Endodermal cell (in vitro differentiated cells): ENCODE results near the gene IMPA2. TPM values are rescaled to one million over a fixed set of nuclear protein-coding genes. Genes with fewer than 3 reads are reported as not detected.

Source experiments
- DNase-seq: peaks from one replicate; pipeline ENCODE4 v3.0.0-alpha.2; 2017
- H3K27ac ChIP-seq: 2 replicates; pipeline ENCODE4 v1.5.1; 2013; ENCODE audit warnings: mild to moderate bottlenecking, low read depth, low read length, moderate library complexity
- H3K27me3 ChIP-seq: 2 replicates; pipeline ENCODE4 v1.6.1; 2013; ENCODE audit warnings: mild to moderate bottlenecking, low read length, moderate library complexity; ENCODE audit not compliant: insufficient read depth, control insufficient read depth, poor library complexity, severe bottlenecking
- H3K36me3 ChIP-seq: 2 replicates; pipeline ENCODE4 v1.7.0; 2013; ENCODE audit warnings: mild to moderate bottlenecking, low read length, moderate library complexity; ENCODE audit not compliant: control insufficient read depth, insufficient read depth
- H3K4me1 ChIP-seq: one replicate; pipeline ENCODE4 v1.7.0; 2013; ENCODE audit warnings: low read length; ENCODE audit not compliant: control insufficient read depth, insufficient read depth
- H3K4me3 ChIP-seq: 2 replicates; pipeline ENCODE4 v1.5.1; 2013; ENCODE audit warnings: mild to moderate bottlenecking, low read length, moderate library complexity
- H3K9ac ChIP-seq: 2 replicates; pipeline ENCODE4 v1.6.1; 2013; ENCODE audit warnings: mild to moderate bottlenecking, low read length, moderate library complexity; ENCODE audit not compliant: poor library complexity, severe bottlenecking; ENCODE audit errors: extremely low read depth
- H3K9me3 ChIP-seq: 2 replicates; pipeline ENCODE4 v1.6.1; 2013; ENCODE audit warnings: mild to moderate bottlenecking, low read length, moderate library complexity; ENCODE audit not compliant: control insufficient read depth
- H3K27ac Mint-ChIP-seq: 2 replicates; pipeline ENCODE4 v1.8.0; 2020; ENCODE audit warnings: mixed read lengths
- H3K27me3 Mint-ChIP-seq: 2 replicates; pipeline ENCODE4 v1.8.0; 2021; ENCODE audit warnings: mild to moderate bottlenecking, mixed read lengths; ENCODE audit not compliant: insufficient read depth
- H3K36me3 Mint-ChIP-seq: 2 replicates; pipeline ENCODE4 v1.8.0; 2020; ENCODE audit warnings: low read depth, mixed read lengths
- H3K4me1 Mint-ChIP-seq: 2 replicates; pipeline ENCODE4 v1.8.0; 2020; ENCODE audit warnings: mixed read lengths
- H3K4me3 Mint-ChIP-seq: 2 replicates; pipeline ENCODE4 v1.8.0; 2020; ENCODE audit warnings: mild to moderate bottlenecking, moderate library complexity, mixed read lengths
- H3K9me3 Mint-ChIP-seq: 2 replicates; pipeline ENCODE4 v1.8.0; 2020; ENCODE audit warnings: mild to moderate bottlenecking, mixed read lengths
- WGBS, 2 experiments: methylation state at CpG; one replicate each; pipeline versions ENCODE4 v1.1.5 to v1.1.7; 2013; ENCODE audit warnings: missing lambda C conversion rate in 2 of 2, mixed read lengths in 1 of 2; ENCODE audit not compliant: insufficient coverage in 1 of 2, insufficient read length in 1 of 2; 5-methylcytosine and 5-hydroxymethylcytosine counted together
- total RNA-seq, 2 donors: library from RNA; stranded (reverse); fragmentation: NEBNext Ultra II Directional in 1 of 2; extraction: Animal tissue kit (Norgen Biotek cat#: 25700) in 1 of 2; gene quantifications; 2 replicates in 1 of 2; 3 replicates in 1 of 2; pipeline ENCODE4 v1.2.1, GENCODE V29; 2021
- TF ChIP-seq, protein P1 (sequence below): fragments of 200-600 bp; sonication (generic); conservative IDR thresholded peaks from 2 replicates; pipeline ENCODE4 v1.5.0; 2021; ENCODE audit warnings: antibody characterized with exemption, mild to moderate bottlenecking

Gene IMPA2
- total RNA-seq, 2 donors from 2014 or later: 68.0 to 88.9 TPM

DNA sequence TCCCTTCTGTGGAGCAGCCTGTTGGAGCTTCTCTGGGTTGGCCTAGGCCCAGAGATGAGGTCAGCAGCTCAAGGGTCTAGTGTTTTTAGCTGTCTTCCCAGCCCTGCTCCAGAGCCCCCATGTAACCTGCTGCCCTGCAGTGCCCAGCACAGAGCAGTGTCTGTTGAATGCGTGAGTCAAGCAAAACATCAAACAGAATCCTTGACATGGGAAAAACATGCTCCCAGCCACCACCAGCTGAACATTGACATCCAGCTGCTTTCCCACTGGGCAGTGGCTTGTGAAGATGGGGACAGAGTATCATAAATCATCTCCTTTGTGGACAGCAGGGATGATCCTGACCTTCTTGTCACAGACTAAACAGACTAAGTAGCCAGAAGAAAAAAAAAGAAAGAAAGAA is 22.6 kb downstream of the IMPA2 start:
- Mint-ChIP-seq H3K27me3 (no peaks in the 10 kb centered on the region), H3K4me3 (no peak overlapping the region), H3K9me3 (no peaks in the 10 kb centered on the region), H3K27ac (peak overlapping the region; percentile 22), H3K36me3 (peaks cover 54% of the 10 kb centered on the region), H3K4me1 (no peaks in the 10 kb centered on the region)
- Histone ChIP-seq H3K4me1 (no peaks in the 10 kb centered on the region), H3K36me3 (peaks cover 35% of the 10 kb centered on the region), H3K27me3 (no peaks in the 10 kb centered on the region), H3K4me3 (no peak overlapping the region), H3K9me3 (no peaks in the 10 kb centered on the region), H3K27ac (peak overlapping the region; percentile 44), H3K9ac (no peak overlapping the region)
- DNase-seq: no peak
- TF ChIP-seq, protein P1, sequence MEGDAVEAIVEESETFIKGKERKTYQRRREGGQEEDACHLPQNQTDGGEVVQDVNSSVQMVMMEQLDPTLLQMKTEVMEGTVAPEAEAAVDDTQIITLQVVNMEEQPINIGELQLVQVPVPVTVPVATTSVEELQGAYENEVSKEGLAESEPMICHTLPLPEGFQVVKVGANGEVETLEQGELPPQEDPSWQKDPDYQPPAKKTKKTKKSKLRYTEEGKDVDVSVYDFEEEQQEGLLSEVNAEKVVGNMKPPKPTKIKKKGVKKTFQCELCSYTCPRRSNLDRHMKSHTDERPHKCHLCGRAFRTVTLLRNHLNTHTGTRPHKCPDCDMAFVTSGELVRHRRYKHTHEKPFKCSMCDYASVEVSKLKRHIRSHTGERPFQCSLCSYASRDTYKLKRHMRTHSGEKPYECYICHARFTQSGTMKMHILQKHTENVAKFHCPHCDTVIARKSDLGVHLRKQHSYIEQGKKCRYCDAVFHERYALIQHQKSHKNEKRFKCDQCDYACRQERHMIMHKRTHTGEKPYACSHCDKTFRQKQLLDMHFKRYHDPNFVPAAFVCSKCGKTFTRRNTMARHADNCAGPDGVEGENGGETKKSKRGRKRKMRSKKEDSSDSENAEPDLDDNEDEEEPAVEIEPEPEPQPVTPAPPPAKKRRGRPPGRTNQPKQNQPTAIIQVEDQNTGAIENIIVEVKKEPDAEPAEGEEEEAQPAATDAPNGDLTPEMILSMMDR: no peak
- WGBS, 2 experiments: 94% methylated on average over 1 of the region's 1 CpG; no CpG with 5 or more reads in 1 of the 2 experiments

GRCh38 chr18:12005538-12006487 is 24.5 kb downstream of the IMPA2 start:
- Mint-ChIP-seq H3K36me3 (peaks cover 54% of the 10 kb centered on the region), H3K27ac (no peak overlapping the region), H3K4me3 (no peak overlapping the region), H3K9me3 (no peaks in the 10 kb centered on the region), H3K4me1 (no peaks in the 10 kb centered on the region), H3K27me3 (no peaks in the 10 kb centered on the region)
- Histone ChIP-seq H3K27ac (no peak overlapping the region), H3K36me3 (peaks cover 27% of the 10 kb centered on the region), H3K9ac (no peak overlapping the region), H3K4me3 (no peak overlapping the region), H3K4me1 (no peaks in the 10 kb centered on the region), H3K9me3 (no peaks in the 10 kb centered on the region), H3K27me3 (no peaks in the 10 kb centered on the region)
- TF ChIP-seq, protein P1: no peak
- WGBS, 2 experiments: 89 to 94% methylated on average over 7 to 15 of the region's 15 CpGs
- DNase-seq: no peak

- no peak overlapping the region for H3K27ac Mint-ChIP-seq
Measured at GRCh38 chr18:12006488-12006840, 25.2 kb downstream of the IMPA2 start.

More at GRCh38 chr18:12006488-12006840, 25.2 kb downstream of the IMPA2 start:
- no peak overlapping the region for H3K27ac ChIP-seq
- no peaks in the 10 kb centered on the region for H3K4me1 Mint-ChIP-seq
- H3K9me3 ChIP-seq: no peaks in the 10 kb centered on the region
- peaks cover 27% of the 10 kb centered on the region for H3K36me3 ChIP-seq
- H3K27me3 Mint-ChIP-seq: no peaks in the 10 kb centered on the region
- no peak overlapping the region for H3K4me3 Mint-ChIP-seq
- H3K9ac ChIP-seq: no peak overlapping the region
- no peaks in the 10 kb centered on the region for H3K27me3 ChIP-seq
- no peaks in the 10 kb centered on the region for H3K9me3 Mint-ChIP-seq
- TF ChIP-seq, protein P1: no peak
- H3K4me3 ChIP-seq: no peak overlapping the region
- peaks cover 56% of the 10 kb centered on the region for H3K36me3 Mint-ChIP-seq
- no peaks in the 10 kb centered on the region for H3K4me1 ChIP-seq
- no peak for DNase-seq
- 98 to 100% methylated on average over 2 to 6 of the region's 6 CpGs for WGBS, 2 experiments
